OCI-LY3 (cell line): ENCODE results near the gene GALNTL6.

Experiments used
- H2AFZ ChIP-seq: fragments of 200-600, 300-600 bp; shearing (Covaris generic); 2 replicates; pipeline ENCODE4 v1.6.0; 2014; ENCODE audit warnings: antibody characterized with exemption, low read depth, low read length
- H3K27ac ChIP-seq: fragments of 200-600, 300-600 bp; sonication (generic); 2 replicates; pipeline ENCODE4 v1.5.1; 2014; ENCODE audit warnings: mild to moderate bottlenecking, low read length, moderate library complexity, mixed read lengths
- H3K27me3 ChIP-seq: fragments of 200-600, 300-600 bp; sonication (generic); 2 replicates; pipeline ENCODE4 v1.6.1; 2014; ENCODE audit warnings: low read depth, low read length, mixed read lengths
- H3K36me3 ChIP-seq: fragments of 200-600, 300-600 bp; sonication (generic); replicated peaks from 2 replicates; pipeline ENCODE3; 2014; ENCODE audit warnings: low read depth, low read length, mixed read lengths
- H3K4me1 ChIP-seq: fragments of 300-600, 200-600 bp; sonication (generic); 2 replicates; pipeline ENCODE4 v1.6.1; 2014; ENCODE audit warnings: low read length, mixed read lengths
- H3K4me2 ChIP-seq: fragments of 200-600, 300-600 bp; sonication (generic); 2 replicates; pipeline ENCODE4 v1.6.1; 2014; ENCODE audit warnings: low read length, mixed read lengths
- H3K4me3 ChIP-seq: fragments of 300-600, 200-600 bp; sonication (generic); 2 replicates; pipeline ENCODE4 v1.5.1; 2014; ENCODE audit warnings: antibody characterized with exemption, mild to moderate bottlenecking, low read length, moderate library complexity
- H3K79me2 ChIP-seq: fragments of 300-600, 200-600 bp; shearing (Covaris generic); 2 replicates; pipeline ENCODE4 v1.6.1; 2014; ENCODE audit warnings: mild to moderate bottlenecking, low read length, mixed read lengths
- H3K9ac ChIP-seq: fragments of 300-600, 200-600 bp; shearing (Covaris generic); 2 replicates; pipeline ENCODE4 v1.6.0; 2014; ENCODE audit warnings: mild to moderate bottlenecking, low read length, moderate library complexity
- H3K9me3 ChIP-seq: fragments of 200-600, 300-600 bp; shearing (Covaris generic); 2 replicates; pipeline ENCODE4 v1.6.1; 2014; ENCODE audit warnings: low read length, mixed read lengths; ENCODE audit not compliant: insufficient read depth
- H4K20me1 ChIP-seq: fragments of 200-600, 300-600 bp; sonication (generic); 2 replicates; pipeline ENCODE4 v1.6.1; 2016; ENCODE audit warnings: low read length, mixed read lengths; ENCODE audit not compliant: insufficient read depth
- CTCF ChIP-seq: fragments of 200-600, 300-600 bp; sonication (generic); IDR thresholded peaks from 2 replicates; pipeline ENCODE4 v1.5.1; 2014; ENCODE audit warnings: antibody characterized with exemption, low read length, low read depth
- EZH2phosphoT487 ChIP-seq: fragments of 200-600 bp; shearing (Covaris generic); IDR thresholded peaks from 2 replicates; pipeline ENCODE4 v1.6.1; 2018; ENCODE audit warnings: antibody characterized with exemption, mixed run types, low read depth

Gene GALNTL6

GRCh38 chr4:172997217-172997609 is 1184.0 kb downstream of the GALNTL6 start:
- Histone ChIP-seq H3K4me1 (peaks cover 13% of the 10 kb centered on the region), H2AFZ (peak overlapping the region; percentile 80), H3K36me3 (no peaks in the 10 kb centered on the region), H3K27ac (no peak overlapping the region), H3K4me2 (peak overlapping the region; percentile 70), H3K4me3 (peak overlapping the region; percentile 63), H3K9ac (peak overlapping the region; percentile 5; the same call in 1 of the 2 replicates), H3K79me2 (no peaks in the 10 kb centered on the region), H4K20me1 (no peaks in the 10 kb centered on the region), H3K27me3 (no peaks in the 10 kb centered on the region), H3K9me3 (no peaks in the 10 kb centered on the region)
- no peak for TF ChIP-seq EZH2phosphoT487
- no peak for TF ChIP-seq CTCF

GRCh38 chr4:172997856-172998255 is 1184.7 kb downstream of the GALNTL6 start:
- H3K36me3 ChIP-seq = no peaks in the 10 kb centered on the region
- H3K9ac ChIP-seq = no peak overlapping the region
- H2AFZ ChIP-seq = no peak overlapping the region
- H3K4me3 ChIP-seq = no peak overlapping the region
- H3K79me2 ChIP-seq = no peaks in the 10 kb centered on the region
- no peaks in the 10 kb centered on the region for H3K27me3 ChIP-seq
- no peak for TF ChIP-seq CTCF
- no peak for TF ChIP-seq EZH2phosphoT487
- H3K9me3 ChIP-seq = no peaks in the 10 kb centered on the region
- H3K4me2 ChIP-seq = no peak overlapping the region
- peaks cover 13% of the 10 kb centered on the region for H3K4me1 ChIP-seq
- no peak overlapping the region for H3K27ac ChIP-seq
- H4K20me1 ChIP-seq = no peaks in the 10 kb centered on the region

DNA sequence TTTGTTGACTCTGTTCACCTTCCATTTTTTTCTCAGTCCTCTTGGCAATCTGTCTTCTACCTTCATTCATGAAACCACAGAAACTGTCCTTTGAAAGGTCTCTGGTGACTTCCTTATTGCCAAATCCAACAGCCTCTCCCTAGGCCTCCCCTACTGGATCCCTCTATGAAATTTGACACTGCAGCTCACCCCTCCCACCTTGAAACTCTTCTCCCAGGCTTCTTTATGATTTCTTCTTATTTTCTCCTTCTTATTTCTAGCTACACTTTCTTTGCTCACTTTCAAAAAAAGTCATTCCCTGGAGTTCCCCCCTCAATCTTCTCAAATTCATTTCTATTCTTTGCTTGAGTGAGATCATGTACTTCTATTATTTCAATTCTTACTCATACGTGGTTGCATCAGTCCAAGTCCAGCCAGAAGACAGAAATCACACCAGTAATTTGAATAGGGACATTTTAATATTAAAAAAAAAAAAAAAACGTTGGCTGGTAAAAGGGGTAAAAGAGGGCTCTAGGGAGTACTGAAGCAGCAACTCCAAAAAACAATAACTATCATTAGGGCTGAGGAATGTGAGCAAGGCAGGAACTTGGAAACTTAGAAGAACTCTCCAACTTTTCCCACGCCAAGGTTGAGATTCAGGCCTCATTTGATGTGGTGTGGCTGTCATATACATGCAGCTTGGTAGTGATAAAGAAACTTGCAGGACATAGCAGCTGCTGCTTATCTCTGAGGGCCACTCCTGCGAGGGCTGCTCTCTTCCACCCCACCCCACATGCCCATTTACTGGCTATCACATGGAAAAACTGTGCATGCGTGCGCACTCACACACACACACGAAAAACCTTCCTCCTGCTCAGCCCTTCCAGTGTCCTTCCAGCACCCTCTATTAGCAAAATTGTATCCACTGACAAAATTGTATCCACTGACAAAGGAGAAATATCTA is 1185.6 kb downstream of the GALNTL6 start:
- Histone ChIP-seq H3K4me1 (peaks cover 13% of the 10 kb centered on the region), H3K9me3 (no peaks in the 10 kb centered on the region), H3K27me3 (no peaks in the 10 kb centered on the region), H4K20me1 (no peaks in the 10 kb centered on the region), H3K79me2 (no peaks in the 10 kb centered on the region), H3K4me2 (no peak overlapping the region), H3K27ac (no peak overlapping the region), H2AFZ (no peak overlapping the region), H3K9ac (no peak overlapping the region), H3K4me3 (no peak overlapping the region), H3K36me3 (no peaks in the 10 kb centered on the region)
- TF ChIP-seq EZH2phosphoT487 = no peak
- TF ChIP-seq CTCF = no peak

- Histone ChIP-seq H2AFZ (no peak overlapping the region), H3K4me3 (no peak overlapping the region)
Measured at GRCh38 chr4:173001571-173001970, 1188.4 kb downstream of the GALNTL6 start.

More at GRCh38 chr4:173001571-173001970, 1188.4 kb downstream of the GALNTL6 start:
- no peak overlapping the region for H3K27ac ChIP-seq
- no peaks in the 10 kb centered on the region for H3K27me3 ChIP-seq
- H3K9me3 ChIP-seq = no peaks in the 10 kb centered on the region
- no peaks in the 10 kb centered on the region for H3K36me3 ChIP-seq
- no peak overlapping the region for H3K4me2 ChIP-seq
- TF ChIP-seq EZH2phosphoT487 = no peak
- no peak for TF ChIP-seq CTCF
- H4K20me1 ChIP-seq = no peaks in the 10 kb centered on the region
- H3K4me1 ChIP-seq = peaks cover 12% of the 10 kb centered on the region
- no peak overlapping the region for H3K9ac ChIP-seq
- H3K79me2 ChIP-seq = no peaks in the 10 kb centered on the region
